ENCODE measurements around the gene ZBTB20. TPM values are rescaled to one million over a fixed set of nuclear protein-coding genes. Genes with fewer than 3 reads are reported as not detected.

Gene ZBTB20
- total RNA-seq, 1 experiment from 2014 or later: 26.4 TPM

DNA sequence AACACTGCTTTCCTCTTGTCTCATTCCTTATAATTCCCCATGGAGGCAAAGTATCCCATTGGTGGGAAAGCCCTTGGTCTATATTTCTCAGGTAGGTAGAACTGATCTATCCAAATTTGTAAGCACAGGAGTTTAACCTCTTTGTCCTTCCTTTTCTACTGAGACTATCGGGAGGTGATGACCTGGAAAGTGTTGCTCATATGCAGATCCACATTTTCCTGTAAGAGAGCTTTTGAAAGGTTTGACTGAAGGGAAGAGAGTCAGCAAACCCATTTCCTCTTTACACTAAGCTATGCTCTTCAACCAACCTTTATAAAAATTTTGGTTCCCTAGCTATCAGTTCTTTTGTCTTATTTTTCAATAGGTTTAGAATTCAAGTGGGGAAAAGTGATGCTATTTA is 652.6 kb downstream of the ZBTB20 start:
- DNase-seq (ENCODE audit: low read depth): no peak

DNA sequence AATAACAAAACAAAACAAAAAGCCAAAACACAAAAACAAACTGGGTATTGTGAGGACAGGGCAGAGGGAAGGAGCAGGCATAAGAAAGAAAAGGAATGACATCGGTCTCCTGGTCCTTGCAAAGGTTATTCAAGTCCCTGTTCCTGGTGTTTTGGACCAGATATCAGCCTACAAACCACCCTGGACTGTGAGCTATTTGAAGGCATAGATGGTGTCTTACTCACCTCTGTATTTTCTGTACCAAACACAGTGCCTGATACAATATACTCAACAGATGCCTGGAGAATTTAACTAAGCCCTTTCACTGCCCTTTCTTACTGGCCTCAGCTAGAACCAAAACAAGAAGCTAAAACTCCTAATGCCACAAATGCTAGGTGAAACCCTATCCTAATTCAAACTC is 656.3 kb downstream of the ZBTB20 start:
- no peak for DNase-seq (ENCODE audit: low read depth)

GRCh38 chr3:114487502-114487901 is 659.6 kb downstream of the ZBTB20 start:
- DNase-seq (ENCODE audit: low read depth): no peak

GRCh38 chr3:114484919-114485318 is 662.2 kb downstream of the ZBTB20 start:
- no peak for DNase-seq (ENCODE audit: low read depth)

- no peak for DNase-seq (ENCODE audit: low read depth)
These were observed 666.0 kb downstream of the ZBTB20 start for GRCh38 chr3:114481113-114481512.

GRCh38 chr3:114480442-114480841 is 666.6 kb downstream of the ZBTB20 start:
- DNase-seq (ENCODE audit: low read depth): peak; percentile 32

GRCh38 chr3:114478801-114479200 is 668.3 kb downstream of the ZBTB20 start:
- no peak for DNase-seq (ENCODE audit: low read depth)

DNA sequence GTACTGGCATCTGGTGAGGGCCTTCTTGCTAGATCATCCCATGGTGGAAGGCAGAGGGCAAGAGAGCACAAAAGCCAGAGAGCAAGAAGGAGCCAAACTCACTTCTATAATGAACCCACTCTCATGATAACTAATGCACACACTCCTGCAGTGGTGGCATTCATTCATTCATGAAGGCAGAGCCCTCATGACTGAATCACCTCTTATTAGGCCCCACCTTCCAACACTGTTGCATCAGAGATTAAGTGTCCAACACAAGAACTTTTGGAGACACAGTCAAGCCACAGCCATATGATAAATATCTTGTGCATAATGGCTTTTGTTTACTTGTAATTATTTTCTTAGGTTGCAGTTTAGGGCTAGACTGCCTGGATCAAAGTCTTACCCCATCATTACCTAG is 670.6 kb downstream of the ZBTB20 start:
- DNase-seq (ENCODE audit: low read depth): no peak

GRCh38 chr3:114471478-114471877 is 675.6 kb downstream of the ZBTB20 start:
- DNase-seq (ENCODE audit: low read depth): no peak

DNA sequence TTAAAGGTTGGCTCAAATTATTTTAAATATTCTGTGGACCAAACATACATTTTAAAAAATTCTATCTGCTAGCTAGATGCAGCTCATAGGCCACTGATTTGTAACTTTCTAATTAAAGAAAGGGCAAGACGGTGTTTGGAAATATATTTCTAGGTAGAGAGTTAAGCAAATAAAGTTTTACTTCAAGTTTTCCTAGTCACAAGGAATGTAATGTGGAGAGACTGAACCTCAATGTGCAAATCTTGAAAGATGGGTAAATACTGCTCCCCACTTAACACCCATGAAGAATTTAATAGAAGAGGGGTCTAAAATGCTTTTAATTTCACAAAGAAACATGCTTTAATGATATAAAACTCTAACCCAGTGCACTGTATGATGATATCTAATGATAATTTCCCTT is 678.0 kb downstream of the ZBTB20 start:
- DNase-seq (ENCODE audit: low read depth): no peak

- DNase-seq (ENCODE audit: low read depth): no peak
These were observed 680.3 kb downstream of the ZBTB20 start for GRCh38 chr3:114466816-114467215.

- DNase-seq (ENCODE audit: low read depth): no peak
These were observed 680.8 kb downstream of the ZBTB20 start for GRCh38 chr3:114466251-114466650.

DNA sequence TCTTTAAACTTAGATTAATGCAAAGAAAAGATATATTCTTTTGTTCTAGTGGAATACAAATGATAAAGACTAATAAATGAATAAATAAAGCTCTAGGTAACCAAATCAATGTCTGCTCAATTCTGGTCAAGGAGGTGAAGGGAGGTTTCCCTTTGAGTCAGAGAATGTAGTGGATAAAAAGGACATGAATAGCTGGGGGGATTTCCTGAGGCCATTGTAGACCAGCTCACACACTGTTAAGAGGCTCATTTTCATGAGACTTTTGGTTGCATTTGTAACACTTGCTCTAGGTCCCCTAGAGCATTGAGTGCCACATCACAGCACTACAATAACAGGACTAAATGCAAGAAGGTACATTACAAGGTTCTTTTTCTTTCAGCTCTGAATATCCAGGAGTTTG is 682.5 kb downstream of the ZBTB20 start:
- DNase-seq (ENCODE audit: low read depth): no peak

DNA sequence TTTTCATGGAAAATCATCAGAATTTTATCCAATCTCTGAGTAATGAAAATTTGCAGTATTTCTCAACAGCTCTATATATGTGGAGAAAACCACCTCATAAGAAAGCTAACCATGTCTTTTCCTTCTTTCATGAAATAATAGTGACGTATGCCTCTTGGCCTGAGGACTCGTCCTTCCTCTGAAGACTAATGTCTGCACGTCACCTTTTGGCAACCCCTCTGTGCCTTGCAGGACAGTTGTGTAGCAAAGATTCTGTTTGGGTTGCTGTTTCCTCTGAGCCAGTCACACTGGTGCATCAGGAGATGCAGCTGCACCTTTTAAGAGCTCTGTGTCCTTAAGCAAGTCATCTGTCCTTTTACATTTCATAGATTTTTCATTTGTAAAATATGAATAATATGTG is 684.3 kb downstream of the ZBTB20 start:
- no peak for DNase-seq (ENCODE audit: low read depth)

DNA sequence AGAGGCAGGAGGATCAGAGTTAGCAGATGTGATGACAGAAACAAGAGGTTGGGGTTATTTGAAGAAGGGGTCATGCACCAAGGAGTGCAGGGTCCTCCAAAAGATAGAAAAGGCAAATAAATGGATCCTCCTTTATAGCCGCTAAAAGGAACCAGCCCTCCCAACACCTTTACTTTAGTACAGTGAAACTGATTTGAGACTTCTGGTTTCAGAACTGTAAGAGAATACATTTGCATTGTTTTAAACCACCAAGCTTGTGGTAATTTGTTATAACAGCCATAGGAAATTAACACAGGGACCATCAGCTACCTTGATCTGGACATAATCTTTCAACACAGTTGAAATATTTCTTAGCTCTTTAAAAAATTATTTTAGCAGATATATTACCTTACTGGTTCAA is 686.6 kb downstream of the ZBTB20 start:
- DNase-seq (ENCODE audit: low read depth): no peak

- no peak for DNase-seq (ENCODE audit: low read depth)
These were observed 690.3 kb downstream of the ZBTB20 start for GRCh38 chr3:114456742-114457141.

GRCh38 chr3:114455432-114455831 is 691.7 kb downstream of the ZBTB20 start:
- no peak for DNase-seq (ENCODE audit: low read depth)

- peak; percentile 38 for DNase-seq (ENCODE audit: low read depth)
These were observed 692.4 kb downstream of the ZBTB20 start for GRCh38 chr3:114454551-114455251.

GRCh38 chr3:114453361-114453780 is 693.7 kb downstream of the ZBTB20 start:
- DNase-seq (ENCODE audit: low read depth): no peak

DNA sequence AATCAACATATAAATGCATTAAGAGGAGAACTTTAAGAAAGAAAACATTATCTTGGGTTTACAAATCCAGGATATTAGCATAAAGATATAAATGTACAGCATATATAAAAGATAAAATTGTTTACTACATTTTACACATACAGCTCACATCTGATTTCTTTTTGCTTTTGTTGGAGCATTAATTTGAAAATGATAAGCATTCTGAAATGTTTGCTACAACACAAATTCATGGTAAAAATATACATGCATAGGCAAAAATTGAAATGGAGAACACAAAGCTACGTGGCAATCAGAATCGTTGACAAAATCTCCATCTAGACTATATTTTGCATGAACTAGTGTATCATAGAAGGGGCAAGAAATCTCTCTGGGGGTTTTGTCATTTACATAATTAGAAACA is 694.2 kb downstream of the ZBTB20 start:
- no peak for DNase-seq (ENCODE audit: low read depth)

DNA sequence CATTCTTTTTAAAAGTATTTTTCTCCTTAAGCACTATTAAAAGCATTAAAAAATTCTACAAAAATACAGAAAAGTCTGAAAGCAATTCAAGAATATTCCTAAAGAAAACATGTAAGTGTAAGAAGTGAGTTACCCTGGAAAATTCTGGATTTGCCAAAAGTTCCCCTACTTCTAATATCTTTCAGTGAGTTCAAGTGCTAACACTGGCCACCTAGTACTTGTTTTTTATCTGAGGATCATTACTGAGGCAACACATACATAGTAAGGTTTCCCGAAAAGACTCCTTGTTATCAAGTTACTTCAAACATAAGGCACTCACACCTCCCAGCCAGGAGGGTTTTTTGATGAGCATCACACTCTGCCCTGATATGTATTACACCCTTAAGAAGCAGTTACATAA is 694.8 kb downstream of the ZBTB20 start:
- DNase-seq (ENCODE audit: low read depth): no peak

- peak; percentile 51 for DNase-seq (ENCODE audit: low read depth)
These were observed 695.5 kb downstream of the ZBTB20 start for GRCh38 chr3:114451561-114452018.

DNA sequence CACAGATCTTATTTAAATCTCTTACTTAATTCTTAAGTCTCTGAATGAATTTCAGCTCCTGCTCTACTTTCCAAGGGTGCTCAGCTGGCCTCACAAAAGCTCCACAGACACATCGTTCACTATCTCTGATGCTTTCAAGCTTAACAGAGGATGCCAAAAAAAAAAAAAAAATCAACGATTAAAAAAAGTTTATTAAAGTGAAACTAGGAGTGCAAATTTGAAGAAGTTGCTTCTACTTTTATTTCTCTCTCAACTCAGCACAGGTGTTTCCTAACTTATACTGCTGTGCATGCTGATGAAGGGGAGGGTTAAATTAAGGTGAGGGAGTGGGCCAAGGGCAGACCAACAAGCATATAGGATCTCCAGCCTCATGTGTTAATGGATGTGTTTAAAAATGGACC is 696.0 kb downstream of the ZBTB20 start:
- DNase-seq (ENCODE audit: low read depth): no peak
